H1 (cell line): Measurements from ENCODE around the gene IQCN. TPM values are rescaled to one million over a fixed set of nuclear protein-coding genes. Genes with fewer than 3 reads are reported as not detected.

Source experiments
- CTCF ChIA-PET: fragments of 300-600 bp; sonication (Branson Sonifier 250); formaldehyde crosslinking; loops from one replicate; lab custom pipeline; 2021; ENCODE audit not compliant: partially characterized antibody; lab: Charles Lee
- POLR2A ChIA-PET: fragments of 300-600 bp; sonication (Branson Sonifier 250); formaldehyde crosslinking; loops from one replicate; lab custom pipeline; 2021; ENCODE audit warnings: inconsistent platforms; ENCODE audit not compliant: partially characterized antibody; lab: Charles Lee
- DNase-seq, 2 experiments: peaks; one replicate each; pipeline versions ENCODE4 v3.0.0 to v3.0.0-alpha.2; 2010 to 2022; ENCODE audit warnings: low spot score in 2 of 2, low read depth in 1 of 2, mixed read lengths in 1 of 2
- FAIRE-seq: peaks from 2 replicates; lab custom pipeline; 2011; peaks lifted over from hg19 to GRCh38; lab: Jason Lieb, UNC
- H2AFZ ChIP-seq: 2 replicates; pipeline ENCODE4 v1.8.1; 2012; ENCODE audit warnings: low read length, inconsistent platforms
- H2AK5ac ChIP-seq: 2 replicates; pipeline ENCODE4 v1.6.1; 2013; ENCODE audit warnings: low read depth, low read length
- H2BK120ac ChIP-seq: replicated peaks from 2 replicates; pipeline ENCODE3; 2013; ENCODE audit warnings: low read depth, low read length, inconsistent platforms
- H2BK12ac ChIP-seq: 2 replicates; pipeline ENCODE4 v1.6.1; 2013; ENCODE audit warnings: low read depth, low read length
- H2BK15ac ChIP-seq: 2 replicates; pipeline ENCODE4 v1.6.1; 2013; ENCODE audit warnings: low read length
- H2BK20ac ChIP-seq: 2 replicates; pipeline ENCODE4 v1.6.1; 2013; ENCODE audit warnings: low read length
- H2BK5ac ChIP-seq: 2 replicates; pipeline ENCODE4 v1.6.1; 2013; ENCODE audit warnings: low read depth, low read length
- H3K14ac ChIP-seq: 2 replicates; pipeline ENCODE4 v1.6.1; 2013; ENCODE audit warnings: inconsistent platforms; ENCODE audit not compliant: insufficient read length
- H3K18ac ChIP-seq: 2 replicates; pipeline ENCODE4 v1.6.1; 2013; ENCODE audit warnings: low read length; ENCODE audit errors: extremely low read depth
- H3K23ac ChIP-seq: 2 replicates; pipeline ENCODE4 v1.6.1; 2013; ENCODE audit warnings: inconsistent platforms; ENCODE audit not compliant: insufficient read length
- H3K23me2 ChIP-seq: 2 replicates; pipeline ENCODE4 v1.6.1; 2013; ENCODE audit warnings: low read depth, low read length
- H3K27ac ChIP-seq: 2 replicates; pipeline ENCODE4 v1.6.1; 2011; ENCODE audit warnings: low read depth, low read length, inconsistent platforms
- H3K27me3 ChIP-seq, 4 experiments: replicated peaks in 1 of 4; 1 replicate in 1 of 4; 2 replicates in 3 of 4; pipeline versions ENCODE4 v1.6.1 to v1.8.1; 2011 to 2013; ENCODE audit warnings: low read length in 3 of 4, mild to moderate bottlenecking in 3 of 4, inconsistent platforms in 2 of 4, mixed read lengths in 2 of 4, moderate library complexity in 1 of 4; ENCODE audit not compliant: control insufficient read depth in 3 of 4, insufficient read depth in 3 of 4; ENCODE audit errors: extremely low read depth in 1 of 4
- H3K36me3 ChIP-seq, 4 experiments: 2 replicates each; pipeline versions ENCODE4 v1.6.1 to v1.8.1; 2011 to 2013; ENCODE audit warnings: mild to moderate bottlenecking in 4 of 4, low read length in 3 of 4, moderate library complexity in 2 of 4, control low read depth in 1 of 4, inconsistent platforms in 1 of 4; ENCODE audit not compliant: insufficient read depth in 4 of 4, control insufficient read depth in 2 of 4
- H3K4ac ChIP-seq: replicated peaks from 2 replicates; pipeline ENCODE3; 2013; ENCODE audit warnings: low read length, low read depth, mixed read lengths, inconsistent platforms; ENCODE audit not compliant: insufficient read length
- H3K4me1 ChIP-seq, 4 experiments: replicated peaks in 1 of 4; 1 replicate in 1 of 4; 2 replicates in 3 of 4; pipeline versions ENCODE4 v1.6.1 to v1.8.1; 2011 to 2013; ENCODE audit warnings: low read length in 3 of 4, inconsistent platforms in 2 of 4, mixed read lengths in 1 of 4; ENCODE audit not compliant: insufficient read depth in 4 of 4, control insufficient read depth in 3 of 4
- H3K4me2 ChIP-seq, 2 experiments: 2 replicates each; pipeline versions ENCODE4 v1.6.1 to v1.8.1; 2011 to 2013; ENCODE audit warnings: low read depth in 2 of 2, low read length in 2 of 2, control low read depth in 1 of 2, inconsistent platforms in 1 of 2, mild to moderate bottlenecking in 1 of 2; ENCODE audit not compliant: insufficient read depth in 1 of 2
- H3K4me3 ChIP-seq, 4 experiments: fragments of 200-600, 300-600 bp in 1 of 4; sonication (generic), shearing (Covaris generic), sonication (Bioruptor Twin) in 1 of 4; 2 replicates each; pipeline versions ENCODE4 v1.5.1 to v1.8.1; 2011 to 2016; ENCODE audit warnings: low read length in 4 of 4, low read depth in 3 of 4, control low read depth in 2 of 4, inconsistent platforms in 2 of 4, mild to moderate bottlenecking in 2 of 4, mixed read lengths in 1 of 4, moderate library complexity in 1 of 4; ENCODE audit not compliant: insufficient read depth in 2 of 4; ENCODE audit errors: extremely low read depth in 1 of 4
- H3K56ac ChIP-seq: replicated peaks from 2 replicates; pipeline ENCODE3; 2013; ENCODE audit warnings: low read depth, mild to moderate bottlenecking, mixed read lengths, low read length, inconsistent platforms; ENCODE audit not compliant: insufficient read length
- H3K79me1 ChIP-seq: 2 replicates; pipeline ENCODE4 v1.6.1; 2013; ENCODE audit warnings: low read depth, low read length, control low read depth
- H3K79me2 ChIP-seq, 2 experiments: 2 replicates each; pipeline versions ENCODE4 v1.6.1 to v1.8.1; 2012 to 2013; ENCODE audit warnings: low read length in 2 of 2, mild to moderate bottlenecking in 2 of 2, inconsistent platforms in 1 of 2; ENCODE audit not compliant: insufficient read depth in 2 of 2, control insufficient read depth in 1 of 2
- H3K9ac ChIP-seq, 4 experiments: replicated peaks in 1 of 4; 1 replicate in 1 of 4; 2 replicates in 3 of 4; pipeline versions ENCODE4 v1.6.1 to v1.8.1; 2011 to 2013; ENCODE audit warnings: low read depth in 3 of 4, low read length in 3 of 4, control low read depth in 2 of 4, mild to moderate bottlenecking in 2 of 4, moderate library complexity in 2 of 4, inconsistent platforms in 1 of 4; ENCODE audit errors: extremely low read depth in 1 of 4
- H3K9me3 ChIP-seq, 2 experiments: 2 replicates each; pipeline versions ENCODE4 v1.6.1 to v1.8.1; 2012 to 2013; ENCODE audit warnings: mild to moderate bottlenecking in 2 of 2, moderate library complexity in 2 of 2, control low read depth in 1 of 2, inconsistent platforms in 1 of 2, low read depth in 1 of 2, low read length in 1 of 2, mixed read lengths in 1 of 2; ENCODE audit not compliant: insufficient read depth in 2 of 2
- H4K20me1 ChIP-seq, 2 experiments: replicated peaks in 1 of 2; 2 replicates each; pipeline versions ENCODE3 to v1.8.1; 2011 to 2013; ENCODE audit warnings: inconsistent platforms in 2 of 2, low read length in 2 of 2, mild to moderate bottlenecking in 1 of 2; ENCODE audit not compliant: insufficient read depth in 2 of 2, control insufficient read depth in 1 of 2
- H4K5ac ChIP-seq: 2 replicates; pipeline ENCODE4 v1.6.1; 2013; ENCODE audit warnings: low read length, low read depth, mixed read lengths, inconsistent platforms; ENCODE audit not compliant: insufficient read length
- H4K8ac ChIP-seq: 2 replicates; pipeline ENCODE4 v1.8.0; 2013; ENCODE audit warnings: mild to moderate bottlenecking, moderate library complexity, low read length, inconsistent platforms; ENCODE audit not compliant: insufficient read depth; ENCODE audit errors: extremely low read depth
- H4K91ac ChIP-seq: replicated peaks from 2 replicates; pipeline ENCODE3; 2013; ENCODE audit warnings: low read length, mixed read lengths, inconsistent platforms; ENCODE audit not compliant: insufficient read length
- BCL11A ChIP-seq, 2 experiments: IDR thresholded peaks; one replicate each; pipeline ENCODE4 v1.6.1; 2011; ENCODE audit warnings: low read depth in 2 of 2, low read length in 2 of 2, mild to moderate bottlenecking in 2 of 2
- BRCA1 ChIP-seq: IDR thresholded peaks from 2 replicates; pipeline ENCODE4 v1.6.1; 2012; ENCODE audit warnings: low read depth, low read length, improper control_type of control experiment
- NANOG ChIP-seq: IDR thresholded peaks from 2 replicates; pipeline ENCODE4 v1.6.1; 2011; ENCODE audit warnings: low read length, low read depth, mild to moderate bottlenecking, inconsistent platforms; ENCODE audit not compliant: insufficient read depth, poor library complexity, severe bottlenecking
- NRF1 ChIP-seq: IDR thresholded peaks from 2 replicates; pipeline ENCODE4 v1.6.1; 2011; ENCODE audit warnings: mild to moderate bottlenecking, low read depth, low read length, improper control_type of control experiment
- SIRT6 ChIP-seq: IDR thresholded peaks from one replicate; pipeline ENCODE4 v1.7.1; 2012; ENCODE audit warnings: low read length, inconsistent platforms
- SUZ12 ChIP-seq: fragments of 200-600 bp; sonication (generic); IDR thresholded peaks from 2 replicates; pipeline ENCODE4 v1.6.1; 2012; ENCODE audit warnings: mild to moderate bottlenecking, inconsistent platforms, low read length, moderate library complexity, mixed read lengths
- WGBS, 2 experiments: shearing (Covaris generic) in 1 of 2; methylation state at CpG; one replicate each; pipeline versions ENCODE4 v1.1.6 to v1.1.7; 2013 to 2015; ENCODE audit warnings: low lambda C conversion rate in 2 of 2, mixed read lengths in 2 of 2, inconsistent platforms in 1 of 2, low coverage in 1 of 2, missing lambda C conversion rate in 1 of 2; ENCODE audit not compliant: insufficient replicate concordance in 2 of 2, insufficient coverage in 1 of 2, insufficient read length in 1 of 2; ENCODE audit errors: extremely low coverage in 1 of 2, missing lambda C conversion rate in 1 of 2; 5-methylcytosine and 5-hydroxymethylcytosine counted together
- polyA plus RNA-seq, 7 experiments: library from polyadenylated mRNA; depleted of rRNA in 3 of 7; stranded (reverse) in 5 of 7; unstranded in 2 of 7; fragments of >200 nt in 5 of 7; fragments of 200-250 nt in 2 of 7; gene quantifications; 1 replicate in 5 of 7; 2 replicates in 1 of 7; 4 replicates in 1 of 7; pipeline versions ENCODE4 v1.2.1 to v1.2.3, GENCODE V29; 2011 to 2013; ENCODE audit warnings: missing spikeins in 2 of 7, mixed read lengths in 2 of 7
- total RNA-seq: library from RNA; stranded (reverse); fragmentation: NEBNext Ultra II Directional; extraction: Animal tissue kit (Norgen Biotek cat#: 25700); gene quantifications from 2 replicates; pipeline ENCODE4 v1.2.1, GENCODE V29; 2021
- TF ChIP-seq, protein P1 (sequence below): IDR thresholded peaks from 2 replicates; pipeline ENCODE4 v1.6.1; 2012; ENCODE audit warnings: low read length, inconsistent platforms

The IQCN gene
- total and polyA plus RNA-seq, 2 of the 8 experiments (the other 6 are each of a cell fraction or from before 2014, with no cell fraction given), result 0.36 to 1.0 TPM

DNA sequence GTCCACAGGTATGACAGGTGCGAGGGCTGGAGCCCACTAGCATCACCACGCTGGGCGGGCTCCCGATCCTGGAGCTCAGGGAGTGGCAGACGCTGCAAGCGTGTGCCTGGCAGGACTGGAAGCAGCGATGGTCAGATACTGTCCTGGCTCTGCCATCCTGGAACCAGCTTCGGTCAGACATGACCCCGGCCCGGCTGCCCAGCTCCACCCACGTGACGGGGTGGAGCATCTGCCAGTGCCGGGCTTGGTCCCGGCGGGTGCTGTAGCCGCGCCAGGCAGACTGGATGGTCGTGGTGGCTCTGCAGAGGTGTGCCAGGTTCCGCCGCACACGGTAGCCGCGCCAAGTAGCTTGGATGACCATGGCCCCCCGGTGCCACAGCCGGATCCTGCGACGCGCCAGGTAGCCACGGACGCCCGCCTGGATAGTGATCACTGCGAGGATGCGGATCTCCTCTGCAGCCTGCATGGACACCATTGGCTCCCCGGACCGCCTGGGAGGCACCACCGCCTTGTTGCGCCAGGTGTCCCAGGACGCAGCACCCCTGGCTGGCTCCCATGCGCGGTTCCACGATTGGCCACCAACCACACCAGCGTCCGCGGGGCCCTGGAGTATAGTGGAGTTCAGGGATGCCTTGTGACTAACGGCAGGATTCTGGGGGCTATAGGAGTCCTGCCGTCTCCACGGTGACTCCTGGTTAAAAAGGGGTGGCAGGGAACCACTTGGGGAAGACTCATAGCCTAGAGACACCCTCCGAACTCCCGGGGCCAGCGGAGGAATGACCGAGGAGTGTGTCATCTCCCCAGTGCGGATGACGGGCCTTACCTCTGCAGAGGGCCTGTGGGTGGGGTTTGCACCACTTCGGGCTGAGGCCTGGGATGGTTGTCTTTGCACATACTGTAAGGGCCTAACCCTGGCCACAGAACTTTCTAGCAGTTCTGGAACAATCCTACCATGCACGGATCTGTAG is 16.5 kb downstream of the IQCN start:
- no peak overlapping the region for H3K23ac ChIP-seq
- TF ChIP-seq SUZ12 (no peak), BCL11A (IDR thresholded peaks at IDR 0.05; ENCODE audit: low read depth in 2 of 2, low read length in 2 of 2) (no peak), NRF1 (no peak), SIRT6 (no peak), BRCA1 (no peak), NANOG (no peak)
- TF ChIP-seq, protein P1, sequence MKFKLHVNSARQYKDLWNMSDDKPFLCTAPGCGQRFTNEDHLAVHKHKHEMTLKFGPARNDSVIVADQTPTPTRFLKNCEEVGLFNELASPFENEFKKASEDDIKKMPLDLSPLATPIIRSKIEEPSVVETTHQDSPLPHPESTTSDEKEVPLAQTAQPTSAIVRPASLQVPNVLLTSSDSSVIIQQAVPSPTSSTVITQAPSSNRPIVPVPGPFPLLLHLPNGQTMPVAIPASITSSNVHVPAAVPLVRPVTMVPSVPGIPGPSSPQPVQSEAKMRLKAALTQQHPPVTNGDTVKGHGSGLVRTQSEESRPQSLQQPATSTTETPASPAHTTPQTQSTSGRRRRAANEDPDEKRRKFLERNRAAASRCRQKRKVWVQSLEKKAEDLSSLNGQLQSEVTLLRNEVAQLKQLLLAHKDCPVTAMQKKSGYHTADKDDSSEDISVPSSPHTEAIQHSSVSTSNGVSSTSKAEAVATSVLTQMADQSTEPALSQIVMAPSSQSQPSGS, result no peak
- H3K27me3 ChIP-seq, result peaks cover 0 to 6% (median 1%) of the 10 kb centered on the region in 4 experiments; a peak in 3 of 7 replicates
- H3K4me2 ChIP-seq, result no peak overlapping the region
- no peaks in the 10 kb centered on the region for H3K79me2 ChIP-seq
- no peak overlapping the region for H2AK5ac ChIP-seq
- H3K9me3 ChIP-seq, result no peaks in the 10 kb centered on the region
- no peak overlapping the region for H4K5ac ChIP-seq
- no peak overlapping the region for H3K14ac ChIP-seq
- H3K23me2 ChIP-seq, result no peaks in the 10 kb centered on the region
- H2BK5ac ChIP-seq, result no peak overlapping the region
- H3K27ac ChIP-seq, result no peak overlapping the region
- H3K56ac ChIP-seq, result no peak overlapping the region
- H3K9ac ChIP-seq, result no peak overlapping the region
- 93% methylated on average over 55 of the region's 55 CpGs; no CpG with 5 or more reads in 1 of the 2 experiments for WGBS, 2 experiments
- H3K36me3 ChIP-seq, result no peaks in the 10 kb centered on the region
- no peak overlapping the region for H3K4me3 ChIP-seq
- no peak for FAIRE-seq
- H2AFZ ChIP-seq, result no peak overlapping the region
- 0 out of 2 replicates have a peak overlapping the region, but pooled peaks have one; percentile 5 for H4K8ac ChIP-seq
- H2BK12ac ChIP-seq, result no peak overlapping the region
- no peak overlapping the region for H3K4ac ChIP-seq
- no peak overlapping the region for H4K91ac ChIP-seq
- no peak overlapping the region for H2BK15ac ChIP-seq
- DNase-seq, result no peak
- CTCF ChIA-PET, result interaction anchor here (0.6 to 18.7 kb wide), 14 partner anchors 8 to 153 kb away, joined by 3 to 305 read pairs (median 4); partner anchors contain the start of genes IQCN, JUND, MPV17L2 and RAB3A
- H3K4me1 ChIP-seq, result peaks cover 5 to 12% (median 10%) of the 10 kb centered on the region in 4 experiments
- no peak overlapping the region for H2BK120ac ChIP-seq
- POLR2A ChIA-PET, result interaction anchor here (0.9 to 2.5 kb wide), 3 partner anchors 8 to 52 kb away, joined by 3 to 8 read pairs (median 4); partner anchors contain the start of gene JUND
- H4K20me1 ChIP-seq, result peaks cover 0 to 1% of the 10 kb centered on the region in 2 experiments
- no peak overlapping the region for H2BK20ac ChIP-seq
- H3K18ac ChIP-seq, result no peak overlapping the region
- no peaks in the 10 kb centered on the region; the same call in 1 of the 2 replicates for H3K79me1 ChIP-seq
